A673 (cell line): ENCODE data around the gene ADARB2. TPM values are rescaled to one million over a fixed set of nuclear protein-coding genes. Genes with fewer than 3 reads are reported as not detected.

ENCODE experiments used
- BruUV-seq: library from RNA; stranded (reverse); fragments of 400-500 nt; replicated peaks from 2 replicates; lab custom pipeline; 2021; lab: Mats Ljungman, UMichigan
- CTCF ChIA-PET: fragments of 300-600 bp; sonication (Branson Sonifier 250); formaldehyde crosslinking; loops from one replicate; lab custom pipeline; 2022; ENCODE audit warnings: antibody characterized with exemption; lab: Charles Lee
- POLR2A ChIA-PET: fragments of 300-600 bp; sonication (Branson Sonifier 250); formaldehyde crosslinking; loops from one replicate; lab custom pipeline; 2022; ENCODE audit warnings: antibody characterized with exemption; ENCODE audit not compliant: low non-redundant PET; lab: Charles Lee
- DNase-seq: peaks from one replicate; pipeline ENCODE4 v3.0.0-alpha.2; 2015; ENCODE audit warnings: low spot score
- H3K27ac ChIP-seq: fragments of 200-600 bp; sonication (generic); 2 replicates; pipeline ENCODE4 v1.5.1; 2016; ENCODE audit warnings: mixed run types, low read depth, mild to moderate bottlenecking, mixed read lengths, antibody characterized with exemption, low read length; ENCODE audit not compliant: poor library complexity, severe bottlenecking
- H3K27me3 ChIP-seq: fragments of 200-600 bp; sonication (generic); replicated peaks from 2 replicates; pipeline ENCODE4 v1.6.1; 2017; ENCODE audit warnings: mixed run types, low read depth, mild to moderate bottlenecking, mixed read lengths, antibody characterized with exemption, low read length; ENCODE audit not compliant: insufficient read depth, poor library complexity
- H3K36me3 ChIP-seq: fragments of 200-600 bp; sonication (generic); 2 replicates; pipeline ENCODE4 v1.6.1; 2016; ENCODE audit warnings: mixed run types, mild to moderate bottlenecking, mixed read lengths, antibody characterized with exemption, low read length; ENCODE audit not compliant: insufficient read depth, poor library complexity, severe bottlenecking
- H3K4me1 ChIP-seq: fragments of 200-600 bp; sonication (generic); 2 replicates; pipeline ENCODE4 v1.6.1; 2017; ENCODE audit warnings: mixed run types, mild to moderate bottlenecking, mixed read lengths, antibody characterized with exemption, low read length; ENCODE audit not compliant: insufficient read depth, poor library complexity, severe bottlenecking
- H3K4me3 ChIP-seq: fragments of 200-600 bp; sonication (generic); 2 replicates; pipeline ENCODE4 v1.5.1; 2016; ENCODE audit warnings: low read depth, mixed run types, mild to moderate bottlenecking, mixed read lengths, low read length; ENCODE audit not compliant: poor library complexity, severe bottlenecking
- H3K9me3 ChIP-seq: fragments of 200-600 bp; sonication (generic); 2 replicates; pipeline ENCODE4 v1.6.1; 2016; ENCODE audit warnings: mixed run types, low read depth, mild to moderate bottlenecking, mixed read lengths, antibody characterized with exemption, low read length; ENCODE audit not compliant: poor library complexity, severe bottlenecking
- EZH2 ChIP-seq: fragments of 200-600 bp; sonication (generic); IDR thresholded peaks from 2 replicates; pipeline ENCODE4 v1.6.1; 2017; ENCODE audit warnings: borderline replicate concordance, low read depth, mild to moderate bottlenecking, mixed read lengths, antibody characterized with exemption, low read length; ENCODE audit not compliant: poor library complexity, severe bottlenecking
- intact Hi-C: fragments of 100-400 bp; cut with micrococcal nuclease; formaldehyde crosslinking; loops from one replicate; pipeline ENCODE4 v1.10.0; 2022; ENCODE audit not compliant: unreplicated experiment
- total RNA-seq: library from RNA; stranded (reverse); gene quantifications from 2 replicates; pipeline ENCODE4 v1.2.3, GENCODE V29; 2021
- TF ChIP-seq, protein P1 (sequence below): fragments of 300-800, 200-600 bp; sonication (generic); conservative IDR thresholded peaks from 2 replicates; pipeline ENCODE4 v1.5.1; 2017; ENCODE audit warnings: low read depth, mild to moderate bottlenecking, antibody characterized with exemption, low read length, moderate library complexity, mixed read lengths

The ADARB2 gene
- total RNA-seq, 1 experiment from 2014 or later: not detected

DNA sequence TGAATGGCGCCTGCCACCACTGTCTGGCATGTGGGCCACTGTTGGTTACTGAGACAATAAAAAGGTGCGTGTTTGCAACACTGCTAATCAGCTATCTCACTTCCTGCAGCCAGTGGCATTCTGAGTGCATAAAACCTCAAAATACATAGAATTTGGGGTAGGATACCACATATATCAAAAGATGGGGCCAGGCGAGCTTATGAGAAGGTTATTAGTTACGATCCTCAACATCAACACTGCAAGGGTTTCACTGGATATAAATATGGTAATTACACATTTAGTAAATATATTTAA, 480.9 kb downstream of the ADARB2 start:
- Histone ChIP-seq H3K4me1 (no peaks in the 10 kb centered on the region), H3K27ac (no peak overlapping the region), H3K36me3 (no peaks in the 10 kb centered on the region), H3K9me3 (no peaks in the 10 kb centered on the region), H3K27me3 (peaks cover 36% of the 10 kb centered on the region), H3K4me3 (no peak overlapping the region)
- BruUV-seq: no TSS peak
- ChIA-PET CTCF (no interaction called here), POLR2A (no interaction called here)
- TF ChIP-seq EZH2: no peak
- TF ChIP-seq, protein P1, sequence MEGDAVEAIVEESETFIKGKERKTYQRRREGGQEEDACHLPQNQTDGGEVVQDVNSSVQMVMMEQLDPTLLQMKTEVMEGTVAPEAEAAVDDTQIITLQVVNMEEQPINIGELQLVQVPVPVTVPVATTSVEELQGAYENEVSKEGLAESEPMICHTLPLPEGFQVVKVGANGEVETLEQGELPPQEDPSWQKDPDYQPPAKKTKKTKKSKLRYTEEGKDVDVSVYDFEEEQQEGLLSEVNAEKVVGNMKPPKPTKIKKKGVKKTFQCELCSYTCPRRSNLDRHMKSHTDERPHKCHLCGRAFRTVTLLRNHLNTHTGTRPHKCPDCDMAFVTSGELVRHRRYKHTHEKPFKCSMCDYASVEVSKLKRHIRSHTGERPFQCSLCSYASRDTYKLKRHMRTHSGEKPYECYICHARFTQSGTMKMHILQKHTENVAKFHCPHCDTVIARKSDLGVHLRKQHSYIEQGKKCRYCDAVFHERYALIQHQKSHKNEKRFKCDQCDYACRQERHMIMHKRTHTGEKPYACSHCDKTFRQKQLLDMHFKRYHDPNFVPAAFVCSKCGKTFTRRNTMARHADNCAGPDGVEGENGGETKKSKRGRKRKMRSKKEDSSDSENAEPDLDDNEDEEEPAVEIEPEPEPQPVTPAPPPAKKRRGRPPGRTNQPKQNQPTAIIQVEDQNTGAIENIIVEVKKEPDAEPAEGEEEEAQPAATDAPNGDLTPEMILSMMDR: no peak
- intact Hi-C loops: no loop called here
- DNase-seq: no peak

DNA sequence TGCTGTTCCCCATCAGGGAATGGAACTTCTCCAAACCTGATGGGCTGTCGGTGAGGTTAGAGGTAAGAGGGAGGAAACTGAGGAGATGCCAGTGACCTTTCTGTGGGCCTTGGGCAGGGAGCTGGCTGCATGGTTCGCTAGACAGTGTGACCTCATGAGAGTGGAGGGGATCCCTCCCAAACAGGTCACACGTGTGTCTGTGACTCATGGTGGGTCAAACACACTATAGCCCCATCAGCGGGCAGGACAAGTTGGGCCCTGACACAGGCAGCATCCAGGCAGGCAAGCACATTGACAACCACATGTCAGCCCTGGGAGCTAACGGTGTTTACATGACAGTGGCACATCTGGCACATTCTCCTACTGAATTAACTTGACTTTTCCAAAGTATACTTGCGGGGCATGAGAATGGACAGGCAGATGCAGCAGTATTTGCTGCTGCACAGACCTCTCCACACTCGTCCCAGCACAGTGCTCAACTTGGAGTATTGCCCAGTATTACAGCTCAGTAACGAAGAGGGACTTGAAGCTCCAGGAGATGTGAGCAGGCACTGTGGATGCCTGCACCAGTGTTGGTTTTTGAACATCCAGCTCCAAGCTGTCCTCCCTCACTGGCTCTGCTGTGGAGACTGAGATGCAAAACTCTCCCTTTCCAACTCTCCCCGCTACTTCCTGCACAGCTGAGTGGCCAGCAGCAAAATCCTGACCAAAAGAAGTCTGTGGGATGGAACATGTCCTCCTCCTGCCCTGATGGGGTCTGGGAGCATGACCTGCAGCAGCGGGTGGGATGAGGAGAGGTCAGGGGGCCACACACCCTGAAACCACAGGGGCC, 481.5 kb downstream of the ADARB2 start:
- Histone ChIP-seq H3K4me3 (no peak overlapping the region), H3K4me1 (no peaks in the 10 kb centered on the region), H3K27me3 (peaks cover 42% of the 10 kb centered on the region), H3K27ac (no peak overlapping the region), H3K9me3 (no peaks in the 10 kb centered on the region), H3K36me3 (no peaks in the 10 kb centered on the region)
- TF ChIP-seq, protein P1: no peak
- no peak for TF ChIP-seq EZH2
- intact Hi-C loops: no loop called here
- DNase-seq: no peak
- CTCF ChIA-PET: no interaction called here
- no TSS peak for BruUV-seq
- POLR2A ChIA-PET: no interaction called here

GRCh38 chr10:1255118-1255517, 482.2 kb downstream of the ADARB2 start:
- no peaks in the 10 kb centered on the region for H3K4me1 ChIP-seq
- H3K27ac ChIP-seq: no peak overlapping the region
- CTCF ChIA-PET: no interaction called here
- no TSS peak for BruUV-seq
- intact Hi-C loops: no loop called here
- DNase-seq: peak; percentile 21
- TF ChIP-seq, protein P1: no peak
- TF ChIP-seq EZH2: no peak
- no peaks in the 10 kb centered on the region for H3K36me3 ChIP-seq
- POLR2A ChIA-PET: no interaction called here
- no peaks in the 10 kb centered on the region for H3K9me3 ChIP-seq
- H3K4me3 ChIP-seq: no peak overlapping the region
- peaks cover 49% of the 10 kb centered on the region for H3K27me3 ChIP-seq
